Measurements from ENCODE around the gene VWA5B2. TPM values are rescaled to one million over a fixed set of nuclear protein-coding genes. Genes with fewer than 3 reads are reported as not detected.

Gene VWA5B2
- total RNA-seq, 1 experiment from 2014 or later, result 1.4 TPM

DNA sequence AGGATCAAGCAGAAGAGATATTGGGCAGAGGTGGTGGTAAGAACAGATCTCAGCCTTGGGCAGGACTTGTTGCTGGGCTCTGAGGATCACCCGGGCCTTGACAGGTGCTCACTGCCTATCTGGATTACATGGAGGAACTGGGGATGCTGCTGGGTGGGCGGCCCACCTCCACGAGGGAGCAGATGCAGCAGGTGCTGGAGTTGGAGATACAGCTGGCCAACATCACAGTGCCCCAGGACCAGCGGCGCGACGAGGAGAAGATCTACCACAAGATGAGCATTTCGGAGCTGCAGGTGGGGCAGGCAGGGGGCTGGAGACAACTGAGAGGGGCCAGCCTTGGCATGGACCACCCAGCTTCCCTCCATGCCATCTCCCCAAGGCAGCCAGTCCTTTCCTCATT is 54.3 kb downstream of the VWA5B2 start:
- no peak for TF ChIP-seq EZH2phosphoT487 (IDR thresholded peaks at IDR 0.05; ENCODE audit: borderline replicate concordance, low read length)
- TF ChIP-seq, protein P1, sequence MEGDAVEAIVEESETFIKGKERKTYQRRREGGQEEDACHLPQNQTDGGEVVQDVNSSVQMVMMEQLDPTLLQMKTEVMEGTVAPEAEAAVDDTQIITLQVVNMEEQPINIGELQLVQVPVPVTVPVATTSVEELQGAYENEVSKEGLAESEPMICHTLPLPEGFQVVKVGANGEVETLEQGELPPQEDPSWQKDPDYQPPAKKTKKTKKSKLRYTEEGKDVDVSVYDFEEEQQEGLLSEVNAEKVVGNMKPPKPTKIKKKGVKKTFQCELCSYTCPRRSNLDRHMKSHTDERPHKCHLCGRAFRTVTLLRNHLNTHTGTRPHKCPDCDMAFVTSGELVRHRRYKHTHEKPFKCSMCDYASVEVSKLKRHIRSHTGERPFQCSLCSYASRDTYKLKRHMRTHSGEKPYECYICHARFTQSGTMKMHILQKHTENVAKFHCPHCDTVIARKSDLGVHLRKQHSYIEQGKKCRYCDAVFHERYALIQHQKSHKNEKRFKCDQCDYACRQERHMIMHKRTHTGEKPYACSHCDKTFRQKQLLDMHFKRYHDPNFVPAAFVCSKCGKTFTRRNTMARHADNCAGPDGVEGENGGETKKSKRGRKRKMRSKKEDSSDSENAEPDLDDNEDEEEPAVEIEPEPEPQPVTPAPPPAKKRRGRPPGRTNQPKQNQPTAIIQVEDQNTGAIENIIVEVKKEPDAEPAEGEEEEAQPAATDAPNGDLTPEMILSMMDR (conservative IDR thresholded peaks at IDR 0.05; ENCODE audit: low read depth, low read length), result no peak
- no peak for TF ChIP-seq EZH2 (IDR thresholded peaks at IDR 0.05; ENCODE audit: low read length, unreplicated experiment)
- CTCF ChIA-PET, result no interaction called here
- Histone ChIP-seq H3K79me2 (ENCODE audit: low read length) (no peaks in the 10 kb centered on the region), H3K9ac (ENCODE audit: low read length) (no peak overlapping the region), H3K4me2 (ENCODE audit: low read length) (no peak overlapping the region), H3K9me2 (replicated peaks; ENCODE audit: low read length) (no peaks in the 10 kb centered on the region), H4K20me1 (ENCODE audit: low read length) (no peaks in the 10 kb centered on the region), H2AFZ (ENCODE audit: low read length) (no peak overlapping the region), H3K4me1 (ENCODE audit: insufficient read depth, low read length) (no peaks in the 10 kb centered on the region), H3K27ac (ENCODE audit: low read length) (no peak overlapping the region), H3K9me3 (ENCODE audit: low read length) (no peaks in the 10 kb centered on the region), H3K4me3 (ENCODE audit: low read length) (no peak overlapping the region), H3K27me3 (ENCODE audit: low read length) (no peaks in the 10 kb centered on the region), H3F3A (ENCODE audit: low read length, unreplicated experiment) (no peaks in the 10 kb centered on the region), H3K36me3 (ENCODE audit: low read depth, low read length) (no peaks in the 10 kb centered on the region)
- BruUV-seq (replicated peaks), result no TSS peak
- intact Hi-C loops (cut with micrococcal nuclease), result loop anchor here (1.0 to 10.0 kb wide), 2 partner anchors 56 to 239 kb away; no protein-coding TSS in a partner anchor
- ATAC-seq (no peak), DNase-seq (no peak)
- POLR2A ChIA-PET (ENCODE audit: unreplicated experiment), result no interaction called here

DNA sequence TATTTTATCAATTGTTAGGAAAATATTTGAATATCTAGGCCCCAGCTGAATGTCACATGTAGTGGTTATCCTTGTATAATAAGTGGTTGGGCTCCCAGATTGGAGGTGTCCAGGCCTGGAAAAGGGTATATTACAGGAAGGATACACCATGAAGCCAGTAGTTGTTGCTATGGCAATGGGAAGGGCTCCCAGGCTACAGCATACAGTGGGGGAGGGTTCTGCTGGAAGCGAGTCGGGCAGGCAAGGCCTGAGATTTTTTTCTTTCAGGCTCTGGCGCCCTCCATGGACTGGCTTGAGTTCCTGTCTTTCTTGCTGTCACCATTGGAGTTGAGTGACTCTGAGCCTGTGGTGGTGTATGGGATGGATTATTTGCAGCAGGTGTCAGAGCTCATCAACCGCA is 55.3 kb downstream of the VWA5B2 start:
- no peaks in the 10 kb centered on the region for H3K36me3 ChIP-seq (ENCODE audit: low read depth, low read length)
- no peak overlapping the region for H3K4me2 ChIP-seq (ENCODE audit: low read length)
- H3K9me3 ChIP-seq (ENCODE audit: low read length), result no peaks in the 10 kb centered on the region
- no peaks in the 10 kb centered on the region for H3F3A ChIP-seq (ENCODE audit: low read length, unreplicated experiment)
- H3K4me3 ChIP-seq (ENCODE audit: low read length), result no peak overlapping the region
- DNase-seq (peak; percentile 81), ATAC-seq (peak; percentile 83)
- H4K20me1 ChIP-seq (ENCODE audit: low read length), result no peaks in the 10 kb centered on the region
- CTCF ChIA-PET, result no interaction called here
- no peak overlapping the region for H3K27ac ChIP-seq (ENCODE audit: low read length)
- no peaks in the 10 kb centered on the region for H3K9me2 ChIP-seq (replicated peaks; ENCODE audit: low read length)
- BruUV-seq (replicated peaks), result no TSS peak
- H3K9ac ChIP-seq (ENCODE audit: low read length), result no peak overlapping the region
- H3K27me3 ChIP-seq (ENCODE audit: low read length), result no peaks in the 10 kb centered on the region
- no peak overlapping the region for H2AFZ ChIP-seq (ENCODE audit: low read length)
- TF ChIP-seq, protein P1 (conservative IDR thresholded peaks at IDR 0.05; ENCODE audit: low read depth, low read length), result peak; percentile 70
- no peak for TF ChIP-seq EZH2 (IDR thresholded peaks at IDR 0.05; ENCODE audit: low read length, unreplicated experiment)
- POLR2A ChIA-PET (ENCODE audit: unreplicated experiment), result no interaction called here
- intact Hi-C loops (cut with micrococcal nuclease), result loop anchor here (1.0 to 10.0 kb wide), 2 partner anchors 57 to 240 kb away; no protein-coding TSS in a partner anchor
- no peaks in the 10 kb centered on the region for H3K79me2 ChIP-seq (ENCODE audit: low read length)
- no peaks in the 10 kb centered on the region for H3K4me1 ChIP-seq (ENCODE audit: insufficient read depth, low read length)

DNA sequence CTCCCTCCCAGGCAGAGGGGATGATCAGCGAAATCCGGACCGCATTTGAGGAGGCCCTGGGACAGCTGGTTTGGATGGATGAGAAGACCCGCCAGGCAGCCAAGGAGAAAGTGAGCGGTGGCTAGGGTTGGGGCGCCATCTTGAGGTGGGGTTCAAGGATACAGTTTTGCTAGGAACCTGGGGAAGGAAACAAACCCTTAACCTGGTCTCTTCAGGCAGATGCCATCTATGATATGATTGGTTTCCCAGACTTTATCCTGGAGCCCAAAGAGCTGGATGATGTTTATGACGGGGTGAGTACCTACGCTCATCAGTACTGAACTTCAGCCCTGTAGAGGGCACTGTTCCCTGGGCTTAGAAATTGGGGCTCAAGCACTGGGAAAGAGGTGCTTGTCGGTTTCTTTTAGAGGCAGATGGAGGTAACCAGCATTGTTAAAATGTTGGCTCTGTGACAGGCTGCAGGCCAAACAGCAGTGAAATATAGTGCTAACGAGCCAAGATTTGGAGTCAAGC is 60.1 kb downstream of the VWA5B2 start:
- H3K79me2 ChIP-seq (ENCODE audit: low read length), result no peaks in the 10 kb centered on the region
- H3K9ac ChIP-seq (ENCODE audit: low read length), result no peak overlapping the region
- no peaks in the 10 kb centered on the region for H3F3A ChIP-seq (ENCODE audit: low read length, unreplicated experiment)
- no peak for TF ChIP-seq EZH2 (IDR thresholded peaks at IDR 0.05; ENCODE audit: low read length, unreplicated experiment)
- TF ChIP-seq, protein P1 (conservative IDR thresholded peaks at IDR 0.05; ENCODE audit: low read depth, low read length), result peak; percentile 92
- no peak overlapping the region for H2AFZ ChIP-seq (ENCODE audit: low read length)
- ChIA-PET POLR2A (ENCODE audit: unreplicated experiment) (interaction anchor here (0.6 kb wide), 1 partner anchor 27 kb away, joined by 5 read pairs; no protein-coding TSS in a partner anchor), CTCF (interaction anchor here (0.6 kb wide), 2 partner anchors 17 to 22 kb away, joined by 3 to 4 read pairs; no protein-coding TSS in a partner anchor)
- no peak overlapping the region for H3K4me2 ChIP-seq (ENCODE audit: low read length)
- no peaks in the 10 kb centered on the region for H3K27me3 ChIP-seq (ENCODE audit: low read length)
- H3K36me3 ChIP-seq (ENCODE audit: low read depth, low read length), result no peaks in the 10 kb centered on the region
- H3K9me3 ChIP-seq (ENCODE audit: low read length), result no peaks in the 10 kb centered on the region
- no peaks in the 10 kb centered on the region for H3K4me1 ChIP-seq (ENCODE audit: insufficient read depth, low read length)
- H3K4me3 ChIP-seq (ENCODE audit: low read length), result no peak overlapping the region
- no peaks in the 10 kb centered on the region for H4K20me1 ChIP-seq (ENCODE audit: low read length)
- no peaks in the 10 kb centered on the region for H3K9me2 ChIP-seq (replicated peaks; ENCODE audit: low read length)
- intact Hi-C loops (cut with micrococcal nuclease), result loop anchor here (1.0 to 10.0 kb wide), 3 partner anchors 144 to 403 kb away; no protein-coding TSS in a partner anchor
- no TSS peak for BruUV-seq (replicated peaks)
- DNase-seq (peak; percentile 71), ATAC-seq (peak; percentile 79)
- no peak overlapping the region for H3K27ac ChIP-seq (ENCODE audit: low read length)

Data from PC-3 (cell line).